Suppressor macrophage treated with lipopolysaccharide for 4 hours (primary cell): ENCODE data around the gene MYOG.

Experiments
- DNase-seq: peaks from one replicate; pipeline ENCODE4 v3.0.0-alpha.2; 2020

Gene MYOG

GRCh38 chr1:203085528-203086406 is at the start of gene MYOG:
Gene MYOG, minus strand, starts transcription at chr1:203086012. Its CDS starts 51 bp downstream, at chr1:203085961.
- DNase-seq, result no peak

DNA sequence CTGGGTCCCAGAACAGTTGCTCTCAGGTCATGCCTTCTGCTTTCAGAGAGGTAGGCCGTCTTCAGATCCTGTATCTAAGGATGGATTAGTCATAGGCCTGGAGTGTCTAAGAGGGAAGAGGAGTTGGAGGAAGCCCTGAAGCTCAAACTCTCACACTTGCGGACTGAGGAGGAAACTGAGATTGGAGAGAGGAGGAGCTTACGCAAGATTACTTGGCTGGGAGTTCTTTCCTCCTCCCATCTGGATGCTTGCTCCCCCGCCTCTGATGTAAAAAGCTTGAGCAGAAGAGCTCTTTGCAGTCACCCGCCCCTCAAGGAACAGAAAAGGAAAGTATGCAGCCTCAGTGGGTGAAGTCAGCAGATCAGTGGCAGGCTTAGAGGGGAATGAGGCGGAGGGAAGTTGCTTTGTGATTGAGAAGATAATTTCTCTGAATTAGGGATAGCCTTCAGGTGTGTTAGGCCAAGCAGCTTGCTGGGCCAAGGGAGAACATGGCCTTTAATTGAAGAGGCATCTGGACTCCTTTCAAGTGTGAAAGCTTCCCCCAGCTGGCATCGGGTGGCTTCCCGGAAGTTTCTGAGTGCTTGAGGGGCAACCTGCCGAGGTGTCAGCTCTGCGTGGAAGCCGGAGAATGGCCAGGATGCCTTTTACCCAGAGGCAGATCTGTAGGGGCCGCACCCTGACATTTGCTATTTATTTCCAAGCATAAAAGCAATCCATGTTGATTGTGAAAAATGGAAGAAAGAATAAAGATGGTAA is 48.3 kb upstream of the MYOG start:
- DNase-seq, result peak; percentile 75

- DNase-seq, result no peak
Observed at GRCh38 chr1:203131548-203132200, 45.9 kb upstream of the MYOG start.

DNA sequence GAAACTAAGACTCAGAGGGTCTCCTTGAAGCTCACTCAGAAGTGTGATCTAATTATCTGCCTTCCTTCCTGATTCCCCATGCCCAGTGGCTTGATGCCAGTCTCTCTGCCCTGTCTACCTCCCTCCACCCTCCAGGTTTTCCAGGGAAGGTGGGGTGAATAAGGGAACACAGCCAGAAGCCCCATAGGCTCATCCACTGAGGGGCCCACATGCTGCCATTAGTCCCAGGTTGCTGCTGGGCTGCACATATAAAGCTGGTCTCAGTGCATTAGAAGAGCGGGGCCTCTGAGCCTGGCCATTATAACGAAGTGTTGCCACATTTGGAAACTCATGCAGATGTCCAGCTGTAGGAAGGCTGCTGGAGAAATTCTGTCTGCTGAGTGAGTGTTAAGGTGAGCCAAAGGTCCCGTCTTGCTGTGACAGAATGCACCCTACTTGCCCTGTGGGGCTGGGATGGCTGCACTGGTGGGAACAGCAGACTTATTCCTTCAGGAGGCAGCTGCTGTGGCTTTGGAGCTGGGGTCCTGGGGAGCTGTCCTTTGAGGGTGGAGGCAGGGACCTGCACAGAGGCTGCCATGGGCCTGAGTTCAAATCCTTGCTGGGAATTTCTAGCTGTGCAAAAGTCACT is 44.7 kb upstream of the MYOG start:
- no peak for DNase-seq

DNA sequence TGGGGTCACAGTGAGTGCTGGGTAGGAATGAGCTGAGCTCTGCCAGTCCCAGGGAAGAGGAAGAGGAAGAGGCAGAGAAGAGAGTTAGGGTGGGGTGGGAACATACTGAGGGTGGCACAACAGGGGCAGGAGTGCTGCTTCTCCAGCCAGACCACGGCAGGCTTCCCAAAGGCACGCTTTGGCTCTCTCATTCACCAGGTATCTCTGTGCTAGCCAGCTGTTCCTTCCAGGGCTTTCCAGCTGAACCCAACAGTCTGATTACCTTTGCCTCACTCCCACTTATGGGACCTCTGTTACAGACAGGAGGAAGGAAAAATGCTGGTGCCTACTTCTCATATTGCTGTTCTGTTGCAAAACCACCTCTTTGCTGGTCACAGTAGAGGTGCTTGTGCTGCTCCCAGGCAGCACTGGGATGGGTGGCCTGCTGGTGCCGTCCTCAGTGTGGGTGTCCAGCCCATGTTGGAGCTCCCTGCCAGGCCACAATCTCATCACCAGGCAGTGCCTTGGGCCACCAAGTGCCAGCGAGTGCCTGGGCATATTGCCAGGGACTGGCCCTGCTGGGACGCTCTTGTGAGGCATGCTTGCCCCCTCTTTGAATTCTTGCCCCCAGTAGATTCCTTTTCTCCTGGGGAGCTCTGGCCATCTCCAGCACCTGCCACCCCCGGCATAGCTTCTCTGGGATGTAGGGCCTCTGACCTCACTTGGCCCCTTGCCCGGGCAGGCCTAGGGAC is 43.9 kb upstream of the MYOG start:
- DNase-seq, result no peak

DNA sequence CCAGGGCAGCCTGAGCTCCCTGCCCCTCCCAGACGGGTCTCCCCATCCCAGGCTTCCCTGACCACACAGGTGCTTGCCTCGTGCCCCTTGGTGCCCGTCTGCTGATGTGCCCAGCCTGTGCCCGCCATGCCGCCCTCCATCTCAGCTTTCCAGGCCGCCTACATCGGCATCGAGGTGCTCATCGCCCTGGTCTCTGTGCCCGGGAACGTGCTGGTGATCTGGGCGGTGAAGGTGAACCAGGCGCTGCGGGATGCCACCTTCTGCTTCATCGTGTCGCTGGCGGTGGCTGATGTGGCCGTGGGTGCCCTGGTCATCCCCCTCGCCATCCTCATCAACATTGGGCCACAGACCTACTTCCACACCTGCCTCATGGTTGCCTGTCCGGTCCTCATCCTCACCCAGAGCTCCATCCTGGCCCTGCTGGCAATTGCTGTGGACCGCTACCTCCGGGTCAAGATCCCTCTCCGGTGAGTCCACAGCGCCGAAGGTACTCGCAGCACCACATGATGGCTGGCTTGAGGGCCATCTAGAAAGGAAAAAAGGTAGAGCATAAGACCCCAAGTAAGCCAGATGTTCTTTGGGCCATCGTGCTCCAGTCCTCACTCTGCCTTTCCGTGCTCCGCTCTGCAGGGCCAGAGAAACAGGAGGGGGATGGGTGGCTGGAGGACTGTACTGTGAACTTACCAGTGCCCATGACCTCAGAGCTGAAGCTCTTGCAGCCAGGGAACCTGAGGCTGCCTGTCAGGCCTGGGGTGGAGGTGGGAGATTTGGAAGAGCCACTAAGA is 43.1 kb upstream of the MYOG start:
- no peak for DNase-seq

DNA sequence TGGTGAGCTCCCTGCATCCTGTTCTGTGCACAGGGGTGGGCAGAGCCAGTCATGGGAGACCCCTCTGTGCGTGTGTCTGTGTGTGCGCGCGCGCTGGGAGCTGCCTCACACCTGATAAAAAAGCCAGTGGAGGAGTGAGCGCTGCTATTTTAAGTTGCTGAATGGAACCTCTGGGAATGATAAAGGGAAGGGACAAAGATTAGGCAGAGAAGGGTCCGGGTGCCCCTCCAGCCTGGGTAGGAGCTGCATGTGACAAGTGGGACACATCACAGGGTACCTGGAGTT is 42.6 kb upstream of the MYOG start:
- DNase-seq, result no peak

GRCh38 chr1:203127666-203128430 is 42.0 kb upstream of the MYOG start, which contains the start of gene ADORA1:
Gene ADORA1, plus strand, starts transcription at chr1:203127726. Its CDS starts 1,116 bp downstream, at chr1:203128842.
- DNase-seq, result peak; percentile 51

- DNase-seq, result peak; percentile 22
Observed at GRCh38 chr1:203126866-203127665, 41.3 kb upstream of the MYOG start.

- peak; percentile 62 for DNase-seq
Observed at GRCh38 chr1:203126151-203126865, 40.5 kb upstream of the MYOG start.

DNA sequence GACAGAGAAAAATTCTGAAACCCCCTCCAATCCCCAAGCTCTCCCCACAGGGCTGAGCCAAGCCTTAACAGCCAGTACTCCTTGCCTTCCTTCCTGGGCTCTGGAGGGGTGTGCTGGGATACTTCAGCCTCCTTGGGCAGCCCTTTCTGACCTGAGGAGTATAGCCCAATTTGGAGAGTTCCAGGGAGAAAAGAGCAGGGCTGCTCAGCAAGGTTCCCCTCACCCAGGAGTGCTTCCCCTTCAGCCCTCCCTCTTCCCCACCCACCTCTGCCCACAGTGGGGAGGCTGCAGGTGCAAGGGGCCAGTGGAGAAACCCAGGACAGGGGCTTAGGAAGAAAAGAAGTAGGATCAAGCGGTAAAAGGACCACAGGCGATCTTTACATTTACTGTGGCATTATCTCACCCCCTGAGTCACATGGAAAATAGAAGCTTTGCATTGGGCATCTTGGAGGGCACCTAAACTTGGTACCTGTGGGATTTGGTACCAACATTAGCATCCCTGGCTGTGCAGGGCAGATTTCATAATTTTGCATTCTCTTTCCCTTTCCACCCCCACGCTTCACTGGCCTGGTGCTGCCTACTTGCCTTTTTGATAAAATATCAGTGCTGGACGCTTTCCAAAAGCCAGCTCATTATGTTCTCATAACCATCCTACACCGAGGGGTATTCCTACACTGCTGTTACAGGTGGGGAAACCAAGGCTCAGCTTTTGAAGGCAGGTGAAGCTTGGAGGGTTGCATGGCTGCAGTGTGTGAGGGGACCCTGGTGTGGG is 38.9 kb upstream of the MYOG start:
- no peak for DNase-seq

DNA sequence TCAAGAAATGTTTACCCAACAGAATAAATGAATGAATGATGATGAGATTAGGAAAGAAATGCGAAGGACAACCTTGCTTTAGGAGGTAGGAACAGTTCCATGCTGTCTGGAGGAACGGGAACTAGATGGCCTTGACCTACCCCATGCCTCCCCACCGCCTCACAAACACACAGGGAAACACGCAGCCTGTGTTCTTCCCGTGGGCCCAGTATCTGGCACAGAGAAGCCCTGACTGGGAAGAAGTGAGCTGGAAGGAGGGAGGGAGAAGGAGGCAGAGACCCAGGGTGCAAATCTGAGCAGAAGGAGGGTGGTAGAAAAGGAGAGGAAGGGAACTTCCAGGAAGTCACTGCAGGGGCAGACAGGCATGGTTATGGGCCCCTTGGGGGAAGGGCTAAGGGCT is 38.2 kb upstream of the MYOG start:
- DNase-seq, result no peak

DNA sequence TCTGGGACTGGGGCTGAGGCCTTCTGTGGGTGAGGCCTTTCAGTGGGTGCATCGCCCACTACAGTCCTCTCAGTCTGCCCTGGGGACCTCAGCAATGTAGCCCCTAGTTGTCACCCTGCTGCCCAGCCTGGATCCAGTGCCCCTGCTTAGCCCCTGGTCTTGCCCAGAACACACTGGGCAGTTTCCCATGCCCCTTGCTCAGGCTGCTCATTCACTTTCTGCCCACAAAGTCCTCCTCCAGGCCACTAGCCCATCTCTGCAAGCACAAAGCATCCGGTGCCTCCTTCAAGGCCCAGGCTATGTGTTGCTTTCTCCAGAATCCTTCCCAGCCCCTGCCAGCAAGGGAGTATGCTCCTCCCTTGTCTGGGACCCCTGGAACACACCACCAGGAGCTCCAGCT is 36.3 kb upstream of the MYOG start:
- DNase-seq, result no peak

DNA sequence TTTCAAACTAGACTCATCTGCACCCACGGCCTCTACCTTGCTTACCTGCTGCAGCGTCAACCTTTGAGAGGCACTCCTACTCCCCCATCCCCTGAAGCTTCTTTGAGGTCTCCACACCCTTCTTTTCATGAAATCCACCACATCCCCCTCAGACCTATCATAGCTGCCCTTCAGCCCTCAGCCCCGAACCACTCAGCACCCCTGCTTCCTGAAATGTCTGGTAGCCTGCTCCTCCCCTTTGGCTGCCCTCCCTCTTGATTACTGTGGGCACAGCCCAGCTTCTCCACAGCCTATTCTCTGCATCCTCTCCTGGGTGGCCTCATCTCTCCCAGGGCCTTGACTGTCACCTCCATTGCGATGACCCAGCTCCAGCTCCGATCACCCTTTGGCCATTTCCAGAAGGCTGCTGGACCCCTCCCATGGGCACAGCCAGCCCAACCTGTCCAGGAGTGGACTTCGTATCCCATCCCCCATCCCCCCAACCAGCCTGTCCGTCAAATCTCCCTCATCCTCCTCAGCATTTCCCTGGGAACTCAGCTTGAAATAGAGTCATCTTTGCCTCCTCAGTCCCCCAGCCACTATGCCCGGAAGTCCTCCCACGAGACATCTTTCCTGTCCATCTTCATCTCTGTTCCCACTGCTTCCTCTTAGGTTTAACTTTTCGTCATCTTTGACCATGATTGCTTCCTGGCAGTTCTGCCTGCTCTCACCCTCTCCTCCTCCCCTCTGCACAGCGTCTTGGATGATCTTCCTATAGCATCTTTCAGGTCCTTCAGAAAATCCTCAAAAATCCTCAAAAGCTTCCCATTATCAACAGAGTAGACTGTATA is 35.6 kb upstream of the MYOG start:
- peak; percentile 34 for DNase-seq

DNA sequence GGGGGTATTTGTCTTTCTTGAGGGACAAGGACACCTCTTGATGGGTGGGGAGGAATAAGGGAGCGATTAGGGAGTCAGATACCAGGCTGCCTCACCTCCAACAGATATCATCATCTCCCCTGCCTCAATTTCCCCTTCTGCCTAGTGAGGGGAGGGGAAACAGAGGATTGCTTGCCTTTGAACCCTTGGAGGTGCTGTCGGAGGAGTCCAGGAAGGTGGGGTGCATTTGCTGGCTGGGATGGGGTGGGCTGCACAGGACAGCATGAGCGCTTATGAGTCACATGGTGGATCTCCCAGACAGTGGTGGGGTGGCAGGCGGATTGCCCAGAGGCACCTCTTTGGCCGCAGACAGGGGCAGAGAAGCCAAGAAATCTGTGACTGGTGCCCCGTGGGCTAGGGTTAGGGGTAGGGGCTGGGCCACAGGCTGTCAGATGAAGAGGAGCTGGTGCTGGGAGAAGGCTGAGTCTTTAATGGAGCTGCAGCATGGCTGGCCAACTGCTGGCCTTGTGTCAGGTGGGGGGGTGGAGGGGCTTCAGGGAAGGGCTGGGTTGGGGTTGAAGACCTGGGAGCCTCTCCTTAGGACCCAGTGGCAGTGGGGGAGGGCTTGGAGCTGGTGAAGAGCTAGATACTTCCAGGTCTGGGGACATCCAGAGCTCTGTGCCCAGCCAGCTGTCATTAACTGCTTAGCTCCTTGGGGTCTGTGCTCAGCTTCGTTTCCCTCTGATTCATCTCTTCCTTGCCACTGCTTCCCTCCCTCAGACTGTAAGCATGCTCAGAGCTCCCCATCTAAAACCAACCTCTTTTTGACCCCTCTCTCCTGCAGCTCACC is 34.7 kb upstream of the MYOG start:
- DNase-seq, result no peak
